ENCODE results near the gene DGKD. TPM values are rescaled to one million over a fixed set of nuclear protein-coding genes. Genes with fewer than 3 reads are reported as not detected.
"Not testable (repeated sequence)": the region's sequence is repeated elsewhere in the genome, so short reads cannot be mapped to it uniquely, and the experiment has no call there.

The DGKD gene
- total RNA-seq, 1 donor from 2014 or later, result 188 TPM

DNA sequence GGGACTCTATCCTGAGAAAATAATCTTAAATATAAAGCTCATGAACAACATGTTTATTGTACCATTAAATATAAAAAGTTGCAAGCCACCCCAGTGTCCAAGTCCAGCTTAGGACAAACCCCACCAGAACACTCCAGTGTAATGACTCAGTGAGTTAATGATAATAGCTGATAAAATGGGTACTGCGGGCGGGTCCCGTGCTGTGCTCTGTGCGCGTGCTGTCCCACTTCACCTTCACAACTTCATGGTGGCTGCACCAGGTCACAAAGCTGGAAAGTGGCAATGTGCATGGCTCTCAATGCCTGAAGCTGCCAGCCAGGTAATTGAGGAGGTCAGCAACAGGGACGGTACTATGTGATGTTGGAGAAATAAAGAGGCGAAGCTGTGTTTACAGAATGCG lies 18.6 kb downstream of the DGKD start:
- ATAC-seq (ENCODE audit: low read depth), result no peak
- Mint-ChIP-seq H3K4me3 (no peak overlapping the region), H3K9me3 (no peaks in the 10 kb centered on the region), H3K27me3 (no peaks in the 10 kb centered on the region), H3K4me1 (peaks cover 75% of the 10 kb centered on the region), H3K27ac (peak overlapping the region; percentile 57), H3K36me3 (ENCODE audit: low read depth) (peaks cover 62% of the 10 kb centered on the region)
- POLR2A ChIA-PET, result interaction anchor here (0.9 to 1.2 kb wide), 2 partner anchors 17 to 20 kb away, joined by 3 to 6 read pairs; no protein-coding TSS in a partner anchor
- TF ChIP-seq CTCF (IDR thresholded peaks at IDR 0.05), result no peak
- intact Hi-C loops (cut with micrococcal nuclease), result no loop called here
- DNase-seq, result no peak
- CTCF ChIA-PET, result interaction anchor here (1.4 kb wide), 1 partner anchor 70 kb away, joined by 4 read pairs; no protein-coding TSS in a partner anchor

- no peaks in the 10 kb centered on the region for H3K9me3 Mint-ChIP-seq
- CTCF ChIA-PET, result interaction anchor here (1.4 kb wide), 1 partner anchor 70 kb away, joined by 4 read pairs; no protein-coding TSS in a partner anchor
- no peak for TF ChIP-seq CTCF (IDR thresholded peaks at IDR 0.05)
- peaks cover 61% of the 10 kb centered on the region for H3K36me3 Mint-ChIP-seq (ENCODE audit: low read depth)
- POLR2A ChIA-PET, result interaction anchor here (0.9 to 1.2 kb wide), 2 partner anchors 17 to 19 kb away, joined by 3 to 6 read pairs; no protein-coding TSS in a partner anchor
- intact Hi-C loops (cut with micrococcal nuclease), result no loop called here
- ATAC-seq (ENCODE audit: low read depth), result no peak
- DNase-seq, result no peak
- no peak overlapping the region for H3K4me3 Mint-ChIP-seq
- peak overlapping the region; percentile 57 for H3K27ac Mint-ChIP-seq
- H3K27me3 Mint-ChIP-seq, result no peaks in the 10 kb centered on the region
- peaks cover 71% of the 10 kb centered on the region for H3K4me1 Mint-ChIP-seq
Observed at GRCh38 chr2:233373316-233373715, 19.0 kb downstream of the DGKD start.

DNA sequence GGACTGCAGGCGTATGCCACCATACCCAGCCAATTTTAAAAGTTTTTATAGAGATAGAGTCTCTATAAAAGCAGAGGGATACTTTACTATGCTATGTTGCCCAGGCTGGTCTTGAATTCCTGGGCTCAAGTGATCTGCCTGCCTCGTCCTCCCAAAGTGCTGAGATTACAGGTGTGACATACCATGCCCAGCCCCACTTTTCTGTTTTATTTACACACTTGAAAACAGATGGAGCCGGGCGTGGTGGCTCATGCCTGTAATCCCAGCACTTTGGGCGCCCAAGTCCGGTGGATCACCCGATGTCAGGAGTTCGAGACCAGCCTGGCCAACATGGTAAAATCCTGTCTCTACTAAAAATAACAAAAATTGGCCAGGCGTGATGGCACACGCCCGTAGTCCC lies 20.5 kb downstream of the DGKD start:
- H3K27ac Mint-ChIP-seq, result peak overlapping the region; percentile 72
- POLR2A ChIA-PET, result interaction anchor here (0.6 to 1.1 kb wide), 2 partner anchors 9 to 191 kb away, joined by 3 read pairs; no protein-coding TSS in a partner anchor
- intact Hi-C loops (cut with micrococcal nuclease); CTCF ChIA-PET; H3K27me3 Mint-ChIP-seq; H3K4me3 Mint-ChIP-seq; DNase-seq; H3K9me3 Mint-ChIP-seq; ATAC-seq (ENCODE audit: low read depth): not testable (repeated sequence)
- peaks cover 54% of the 10 kb centered on the region for H3K36me3 Mint-ChIP-seq (ENCODE audit: low read depth)
- peaks cover 71% of the 10 kb centered on the region for H3K4me1 Mint-ChIP-seq

DNA sequence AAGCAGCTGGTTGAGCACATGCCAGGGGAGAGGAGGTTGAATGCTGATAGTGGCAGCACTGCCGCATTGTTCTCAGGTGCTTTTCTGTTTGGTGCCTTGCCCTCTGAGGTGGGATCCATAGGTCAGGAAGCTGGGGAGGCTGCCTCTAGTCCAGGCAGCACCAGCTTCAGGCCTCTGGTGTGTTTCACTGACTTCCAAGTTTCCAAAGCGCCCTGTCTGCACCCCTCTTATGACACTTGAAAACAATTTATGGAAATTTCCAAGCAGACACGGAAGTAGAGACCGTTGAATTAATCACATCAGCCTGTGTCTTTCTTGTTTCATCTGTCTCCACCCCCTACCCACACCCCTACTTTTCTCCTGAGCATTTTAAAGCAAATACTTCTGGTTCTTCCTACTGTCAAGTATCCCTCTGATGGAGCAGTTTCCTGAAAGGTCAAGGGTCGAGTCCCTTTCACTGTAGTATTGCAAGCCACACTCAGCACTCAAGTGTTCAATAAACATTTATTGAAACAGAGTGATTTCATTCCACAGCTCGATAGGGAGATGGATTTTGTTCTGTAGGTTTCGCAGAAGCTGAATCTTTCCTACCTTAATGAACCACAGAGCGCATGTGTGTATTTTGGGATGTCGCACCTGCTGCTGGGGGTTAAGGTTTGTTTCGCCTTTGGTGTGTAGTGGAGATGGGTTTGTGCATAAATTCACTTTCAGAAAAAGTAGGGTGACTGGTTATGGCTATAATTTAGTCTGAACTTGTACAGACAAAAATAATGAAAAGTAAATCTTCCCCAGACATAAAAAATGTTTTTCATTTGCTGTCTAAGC lies 21.4 kb downstream of the DGKD start:
- ChIA-PET POLR2A (interaction anchor here (1.6 kb wide), 1 partner anchor 13 kb away, joined by 5 read pairs; no protein-coding TSS in a partner anchor), CTCF (no interaction called here)
- no peak for DNase-seq
- TF ChIP-seq CTCF (IDR thresholded peaks at IDR 0.05), result no peak
- Mint-ChIP-seq H3K9me3 (no peaks in the 10 kb centered on the region), H3K27me3 (no peaks in the 10 kb centered on the region), H3K27ac (peak overlapping the region; percentile 72), H3K4me1 (peaks cover 72% of the 10 kb centered on the region), H3K4me3 (no peak overlapping the region), H3K36me3 (ENCODE audit: low read depth) (peaks cover 53% of the 10 kb centered on the region)
- intact Hi-C loops (cut with micrococcal nuclease), result no loop called here
- ATAC-seq (ENCODE audit: low read depth), result no peak

DNA sequence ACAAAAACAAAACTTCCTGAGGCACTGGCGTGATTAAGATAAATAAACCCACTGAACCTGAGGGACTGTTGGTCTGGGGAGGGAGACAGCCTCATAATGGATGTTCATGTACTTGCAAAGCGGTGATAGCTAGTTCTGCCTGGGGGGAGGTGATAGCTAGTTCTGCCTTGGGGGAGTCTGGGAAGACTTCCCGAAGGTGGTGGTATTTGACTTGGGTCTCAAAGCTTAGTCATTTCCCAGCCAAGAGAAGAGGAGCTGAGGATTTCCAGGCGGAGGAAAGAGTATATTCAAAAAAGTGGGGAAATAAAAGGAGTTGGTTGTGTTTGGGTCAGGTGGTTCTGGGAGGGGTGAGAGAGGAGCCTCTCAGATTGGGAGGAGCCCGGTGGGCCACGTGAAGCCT lies 24.7 kb downstream of the DGKD start:
- no peaks in the 10 kb centered on the region for H3K9me3 Mint-ChIP-seq
- H3K36me3 Mint-ChIP-seq (ENCODE audit: low read depth), result peaks cover 44% of the 10 kb centered on the region
- ChIA-PET POLR2A (interaction anchor here (1.1 to 2.4 kb wide), 2 partner anchors 24 to 48 kb away, joined by 3 to 8 read pairs; no protein-coding TSS in a partner anchor), CTCF (no interaction called here)
- peak overlapping the region; percentile 91 for H3K27ac Mint-ChIP-seq
- ATAC-seq (ENCODE audit: low read depth) (no peak), DNase-seq (no peak)
- TF ChIP-seq CTCF (IDR thresholded peaks at IDR 0.05), result no peak
- intact Hi-C loops (cut with micrococcal nuclease), result no loop called here
- H3K27me3 Mint-ChIP-seq, result no peaks in the 10 kb centered on the region
- peaks cover 79% of the 10 kb centered on the region for H3K4me1 Mint-ChIP-seq
- H3K4me3 Mint-ChIP-seq, result no peak overlapping the region
